Keratinocyte (primary cell): ENCODE results near the gene ZNF407. TPM values are rescaled to one million over a fixed set of nuclear protein-coding genes. Genes with fewer than 3 reads are reported as not detected.

Experiments
- DNase-seq: peaks from one replicate; pipeline ENCODE4 v3.0.0-alpha.2; 2011; ENCODE audit warnings: low read depth, missing footprints, low spot score
- FAIRE-seq: peaks from 2 replicates; lab custom pipeline; 2011; peaks lifted over from hg19 to GRCh38; lab: Jason Lieb, UNC
- H2AFZ ChIP-seq: 2 replicates; pipeline ENCODE4 v1.6.0; 2012; ENCODE audit warnings: low read length, control low read depth, inconsistent platforms; ENCODE audit not compliant: control insufficient read depth
- H3K27ac ChIP-seq: 2 replicates; pipeline ENCODE4 v1.5.1; 2011; ENCODE audit warnings: low read length; ENCODE audit not compliant: control insufficient read depth, insufficient read depth
- H3K27me3 ChIP-seq: 3 replicates; pipeline ENCODE4 v1.6.0; 2011; ENCODE audit warnings: low read length; ENCODE audit not compliant: control insufficient read depth, insufficient read depth; ENCODE audit errors: extremely low read depth
- H3K36me3 ChIP-seq, 2 experiments: 2 replicates in 1 of 2; 3 replicates in 1 of 2; pipeline ENCODE4 v1.5.1; 2011; ENCODE audit warnings: low read length in 2 of 2, mild to moderate bottlenecking in 1 of 2; ENCODE audit not compliant: control insufficient read depth in 2 of 2, insufficient read depth in 2 of 2; ENCODE audit errors: extremely low read depth in 1 of 2
- H3K4me1 ChIP-seq: 3 replicates; pipeline ENCODE4 v1.5.1; 2011; ENCODE audit warnings: low read length; ENCODE audit not compliant: control insufficient read depth, insufficient read depth; ENCODE audit errors: extremely low read depth
- H3K4me2 ChIP-seq: 3 replicates; pipeline ENCODE4 v1.6.0; 2011; ENCODE audit warnings: low read depth, low read length; ENCODE audit not compliant: control insufficient read depth, insufficient read depth; ENCODE audit errors: extremely low read depth
- H3K4me3 ChIP-seq, 3 experiments: fragments of 200-600 bp in 1 of 3; sonication (generic) in 1 of 3; 2 replicates in 2 of 3; 3 replicates in 1 of 3; pipeline ENCODE4 v1.5.1; 2011 to 2016; ENCODE audit warnings: low read length in 3 of 3, mild to moderate bottlenecking in 3 of 3, control low read depth in 2 of 3, inconsistent platforms in 1 of 3, low read depth in 1 of 3, mixed read lengths in 1 of 3, mixed run types in 1 of 3, moderate library complexity in 1 of 3; ENCODE audit not compliant: control insufficient read depth in 2 of 3, insufficient read depth in 2 of 3; ENCODE audit errors: extremely low read depth in 1 of 3
- H3K79me2 ChIP-seq: 2 replicates; pipeline ENCODE4 v1.6.0; 2012; ENCODE audit warnings: low read length; ENCODE audit not compliant: control insufficient read depth, insufficient read depth
- H3K9ac ChIP-seq: 3 replicates; pipeline ENCODE4 v1.6.0; 2011; ENCODE audit warnings: low read length; ENCODE audit not compliant: control insufficient read depth, insufficient read depth; ENCODE audit errors: extremely low read depth
- H3K9me1 ChIP-seq: 3 replicates; pipeline ENCODE4 v1.6.0; 2011; ENCODE audit warnings: low read length; ENCODE audit not compliant: control insufficient read depth, insufficient read depth; ENCODE audit errors: extremely low read depth
- H3K9me3 ChIP-seq: 2 replicates; pipeline ENCODE4 v1.5.1; 2012; ENCODE audit warnings: low read depth, low read length; ENCODE audit not compliant: control insufficient read depth
- H4K20me1 ChIP-seq: 3 replicates; pipeline ENCODE4 v1.6.0; 2011; ENCODE audit warnings: low read length; ENCODE audit not compliant: control insufficient read depth, insufficient read depth; ENCODE audit errors: extremely low read depth
- CTCF ChIP-seq, 3 experiments: IDR thresholded peaks in 1 of 3; conservative IDR thresholded peaks in 1 of 3; optimal IDR thresholded peaks in 1 of 3; 2 replicates in 2 of 3; 3 replicates in 1 of 3; pipeline versions ENCODE3 to v1.5.1; 2011; ENCODE audit warnings: low read length in 3 of 3, mild to moderate bottlenecking in 3 of 3, moderate library complexity in 2 of 3, control low read depth in 1 of 3, inconsistent platforms in 1 of 3; ENCODE audit not compliant: insufficient read depth in 2 of 3; ENCODE audit errors: extremely low read depth in 1 of 3
- EZH2 ChIP-seq: IDR thresholded peaks from one replicate; pipeline ENCODE4 v1.6.1; 2012; ENCODE audit warnings: inconsistent platforms, mild to moderate bottlenecking, low read length, moderate library complexity
- dilution Hi-C: fragments of 300-500 bp; cut with MboI; formaldehyde crosslinking; loops from one replicate; pipeline ENCODE4 v1.7.0; 2020; ENCODE audit warnings: low sequenced_read_pairs; ENCODE audit not compliant: extremely low pct_ligation_motif_present
- polyA plus RNA-seq, 5 experiments: library from polyadenylated mRNA; depleted of rRNA in 3 of 5; stranded (reverse) in 3 of 5; stranded (forward) in 1 of 5; unstranded in 1 of 5; fragments of >200 nt; gene quantifications; 1 replicate in 1 of 5; 2 replicates in 3 of 5; 3 replicates in 1 of 5; pipeline versions ENCODE4 v1.2.1 to v1.2.3, GENCODE V29; 2011 to 2012; ENCODE audit warnings: missing spikeins in 2 of 5, low read depth in 1 of 5, low replicate concordance in 1 of 5

ZNF407 gene
- polyA plus RNA-seq, 1 donor (not counting 4 experiments of a cell fraction or from before 2014, with no cell fraction given) = 3.8 TPM

- Histone ChIP-seq H3K4me3 (no peak overlapping the region), H3K27ac (no peak overlapping the region), H3K4me1 (no peaks in the 10 kb centered on the region), H3K9me1 (no peaks in the 10 kb centered on the region), H2AFZ (no peak overlapping the region), H4K20me1 (no peaks in the 10 kb centered on the region), H3K36me3 (no peaks in the 10 kb centered on the region), H3K79me2 (no peaks in the 10 kb centered on the region), H3K27me3 (no peaks in the 10 kb centered on the region), H3K9me3 (no peaks in the 10 kb centered on the region), H3K9ac (no peak overlapping the region), H3K4me2 (no peak overlapping the region)
- FAIRE-seq (no peak), DNase-seq (no peak)
- dilution Hi-C loops = no loop called here
- peak in 2 of 3 experiments; percentile 20 to 28 for TF ChIP-seq CTCF (optimal IDR thresholded peaks at IDR 0.05 in 1 of 3, IDR thresholded peaks at IDR 0.05 in 1 of 3, conservative IDR thresholded peaks at IDR 0.05 in 1 of 3; ENCODE audit: extremely low read depth in 1 of 3, insufficient read depth in 2 of 3, low read length in 3 of 3)
- no peak for TF ChIP-seq EZH2
These were observed 443.9 kb downstream of the ZNF407 start for GRCh38 chr18:75041586-75041985.

GRCh38 chr18:75043478-75043877 lies 445.8 kb downstream of the ZNF407 start:
- no peak overlapping the region for H2AFZ ChIP-seq
- no peak overlapping the region for H3K27ac ChIP-seq
- no peaks in the 10 kb centered on the region for H3K4me1 ChIP-seq
- H3K36me3 ChIP-seq = no peaks in the 10 kb centered on the region
- no peak overlapping the region for H3K4me2 ChIP-seq
- no peaks in the 10 kb centered on the region for H3K27me3 ChIP-seq
- no peaks in the 10 kb centered on the region for H4K20me1 ChIP-seq
- no peaks in the 10 kb centered on the region for H3K79me2 ChIP-seq
- H3K9ac ChIP-seq = no peak overlapping the region
- TF ChIP-seq EZH2 (no peak), CTCF (optimal IDR thresholded peaks at IDR 0.05 in 1 of 3, IDR thresholded peaks at IDR 0.05 in 1 of 3, conservative IDR thresholded peaks at IDR 0.05 in 1 of 3; ENCODE audit: extremely low read depth in 1 of 3, insufficient read depth in 2 of 3, low read length in 3 of 3) (no peak)
- FAIRE-seq = no peak
- no peaks in the 10 kb centered on the region for H3K9me1 ChIP-seq
- H3K9me3 ChIP-seq = no peaks in the 10 kb centered on the region
- dilution Hi-C loops = no loop called here
- no peak overlapping the region for H3K4me3 ChIP-seq
- no peak for DNase-seq
